ENCODE results near the gene PHLDA2. TPM values are rescaled to one million over a fixed set of nuclear protein-coding genes. Genes with fewer than 3 reads are reported as not detected.

Gene PHLDA2
- total and polyA plus RNA-seq, 2 of the 13 experiments (the other 11 are each of a cell fraction or from before 2014, with no cell fraction given) = 0.55 to 0.78 TPM

- TF ChIP-seq GATA4 (IDR thresholded peaks at IDR 0.05; ENCODE audit: borderline replicate concordance, low read depth) (no peak), STAG1 (CRISPR knock-in tag; IDR thresholded peaks at IDR 0.05) (peak; percentile 100), ZNF251 (CRISPR knock-in tag; IDR thresholded peaks at IDR 0.05) (no peak), SMC3 (IDR thresholded peaks at IDR 0.05; ENCODE audit: low read length) (peak; percentile 48; the same call in 1 of the 2 replicates), ZNF770 (CRISPR knock-in tag; IDR thresholded peaks at IDR 0.05) (no peak), IKZF5 (CRISPR knock-in tag; IDR thresholded peaks at IDR 0.05) (no peak), ZNF720 (CRISPR knock-in tag; IDR thresholded peaks at IDR 0.05) (no peak), TFAP4 (IDR thresholded peaks at IDR 0.05; ENCODE audit: borderline replicate concordance, low read depth) (no peak), REPIN1 (CRISPR knock-in tag; IDR thresholded peaks at IDR 0.05; ENCODE audit: borderline replicate concordance, low read depth) (0 out of 2 replicates have a peak, but pooled peaks have one; percentile 50), MTF2 (CRISPR knock-in tag; IDR thresholded peaks at IDR 0.05; ENCODE audit: borderline replicate concordance) (peak; percentile 62; the same call in 1 of the 2 replicates), ZNF44 (CRISPR knock-in tag; IDR thresholded peaks at IDR 0.05) (no peak), ZNF296 (CRISPR knock-in tag; conservative IDR thresholded peaks at IDR 0.05) (0 out of 2 replicates have a peak, but pooled peaks have one; percentile 40), ZNF564 (CRISPR knock-in tag; IDR thresholded peaks at IDR 0.05) (0 out of 2 replicates have a peak, but pooled peaks have one; percentile 65), ZMYM3 (CRISPR knock-in tag; IDR thresholded peaks at IDR 0.05) (0 out of 2 replicates have a peak, but pooled peaks have one; percentile 17), PHF20 (CRISPR knock-in tag; IDR thresholded peaks at IDR 0.05) (no peak)
Measured at GRCh38 chr11:2888266-2888968, 40.8 kb downstream of the PHLDA2 start (continued).

All from HepG2 (cell line).